NCI-H128 (cell line): ENCODE results near the gene IFT57.
"Not testable (repeated sequence)": the region's sequence is repeated elsewhere in the genome, so short reads cannot be mapped to it uniquely, and the experiment has no call there.

Experiments used
- DNase-seq: peaks from one replicate; lab custom pipeline; 2025; ENCODE audit not compliant: unreplicated experiment; lab: John Stamatoyannopoulos, UW

The IFT57 gene

GRCh38 chr3:108221911-108222852 lies at the start of gene IFT57:
Gene IFT57 (minus strand): TSS chr3:108222424. CDS start chr3:108222322, 102 bp downstream.
- peak; percentile 97 for DNase-seq

GRCh38 chr3:108271626-108272025 lies 49.4 kb upstream of the IFT57 start:
- DNase-seq, result no peak

GRCh38 chr3:108268235-108268634 lies 46.0 kb upstream of the IFT57 start:
- DNase-seq, result not testable (repeated sequence)

GRCh38 chr3:108264534-108265298 lies 42.5 kb upstream of the IFT57 start:
- DNase-seq, result not testable (repeated sequence)

GRCh38 chr3:108255131-108255530 lies 32.9 kb upstream of the IFT57 start:
- DNase-seq, result no peak

- DNase-seq, result no peak
These were observed 29.6 kb upstream of the IFT57 start for GRCh38 chr3:108251844-108252243.

GRCh38 chr3:108251265-108251664 lies 29.0 kb upstream of the IFT57 start:
- DNase-seq, result no peak

GRCh38 chr3:108250626-108251025 lies 28.4 kb upstream of the IFT57 start:
- no peak for DNase-seq

GRCh38 chr3:108243243-108243642 lies 21.0 kb upstream of the IFT57 start:
- DNase-seq, result no peak

- DNase-seq, result no peak
These were observed 20.6 kb upstream of the IFT57 start for GRCh38 chr3:108242776-108243175.

GRCh38 chr3:108241721-108242120 lies 19.5 kb upstream of the IFT57 start:
- DNase-seq, result no peak

- no peak for DNase-seq
These were observed 18.9 kb upstream of the IFT57 start for GRCh38 chr3:108241146-108241545.

GRCh38 chr3:108239082-108239481 lies 16.9 kb upstream of the IFT57 start:
- no peak for DNase-seq

GRCh38 chr3:108235290-108235689 lies 13.1 kb upstream of the IFT57 start:
- DNase-seq, result no peak

GRCh38 chr3:108234387-108234957 lies 12.2 kb upstream of the IFT57 start:
- DNase-seq, result no peak

- no peak for DNase-seq
These were observed 6.1 kb upstream of the IFT57 start for GRCh38 chr3:108228286-108228685.

- DNase-seq, result no peak
These were observed 4.9 kb upstream of the IFT57 start for GRCh38 chr3:108227131-108227530.

GRCh38 chr3:108225221-108225620 lies 3.0 kb upstream of the IFT57 start:
- DNase-seq, result no peak

- no peak for DNase-seq
These were observed 1.7 kb upstream of the IFT57 start for GRCh38 chr3:108223928-108224327.

GRCh38 chr3:108222853-108223565 lies 785 bp upstream of the IFT57 start:
- no peak for DNase-seq

GRCh38 chr3:108221393-108221792 lies 831 bp downstream of the IFT57 start:
- DNase-seq, result no peak
